Right lobe of liver (tissue), 6 donors: Measurements from ENCODE around the gene MYZAP. TPM values are rescaled to one million over a fixed set of nuclear protein-coding genes. Genes with fewer than 3 reads are reported as not detected.

ENCODE experiments used
- ATAC-seq, 4 donors: fragments of 200-7000 bp; cut with Tn5 transposase; one replicate each; pipeline ENCODE4 v1.9.1; 2020; ENCODE audit warnings: mild to moderate bottlenecking in 4 of 4, moderate library complexity in 4 of 4
- DNase-seq, 3 donors: peaks; one replicate each; pipeline ENCODE4 v3.0.0-alpha.2; 2020
- H3K27ac ChIP-seq, 3 donors: fragments of 200-600 bp; one replicate each; pipeline ENCODE4 v1.8.0; 2022
- H3K27me3 ChIP-seq, 2 donors: fragments of 200-600 bp; one replicate each; pipeline ENCODE4 v1.8.0; 2022
- H3K36me3 ChIP-seq, 4 donors: fragments of 200-600 bp; sonication (generic) in 1 of 4; one replicate each; pipeline versions ENCODE4 v1.5.1 to v1.8.0; 2017 to 2022; ENCODE audit warnings: control low read depth in 1 of 4
- H3K4me1 ChIP-seq, 4 donors: fragments of 200-600 bp; sonication (generic) in 1 of 4; one replicate each; pipeline versions ENCODE4 v1.5.1 to v1.8.0; 2017 to 2022; ENCODE audit warnings: control low read depth in 1 of 4
- H3K4me3 ChIP-seq, 3 donors: fragments of 200-600 bp; one replicate each; pipeline ENCODE4 v1.8.0; 2022
- H3K9me3 ChIP-seq, 4 donors: fragments of 200-600 bp; sonication (generic) in 1 of 4; one replicate each; pipeline versions ENCODE4 v1.5.1 to v1.8.0; 2017 to 2022; ENCODE audit warnings: control low read depth in 1 of 4
- CTCF ChIP-seq, 4 donors: fragments of 200-600 bp in 3 of 4; fragments of 450-650 bp in 1 of 4; IDR thresholded peaks; one replicate each; pipeline versions ENCODE4 v1.5.1 to v1.8.0; 2016 to 2022; ENCODE audit warnings: antibody characterized with exemption in 4 of 4, mild to moderate bottlenecking in 2 of 4
- POLR2A ChIP-seq: fragments of 450-650 bp; IDR thresholded peaks from one replicate; pipeline ENCODE4 v1.6.1; 2017; ENCODE audit warnings: antibody characterized with exemption, mild to moderate bottlenecking
- WGBS: methylation state at CpG from one replicate; pipeline ENCODE4 v1.1.6; 2018; ENCODE audit warnings: low coverage, low lambda C conversion rate; ENCODE audit not compliant: insufficient coverage; ENCODE audit errors: missing lambda C conversion rate; 5-methylcytosine and 5-hydroxymethylcytosine counted together
- intact Hi-C, 2 donors: fragments of 100-400 bp; cut with DNase I; formaldehyde crosslinking; loops; one replicate each; pipeline versions ENCODE4 v1.11.2 to v1.14.1; 2022
- total RNA-seq, 6 experiments: library from RNA; depleted of rRNA in 2 of 6; stranded (reverse); fragments of >200 nt in 2 of 6; fragmentation: NEBNext Ultra II Directional in 3 of 6; extraction: Animal tissue kit (Norgen Biotek cat#: 25700) in 3 of 6; gene quantifications; one replicate each; pipeline versions ENCODE4 v1.1.0 to v1.2.4, GENCODE V29; 2016 to 2023
- donor health status: DM: no; HTN: yes; CAD: no.
- donor health status: DM: no; HTN: no; CAD: no.
- donor health status: DM: no; HTN: no; CAD: no.
- donor health status: DM: no; HTN: yes; CAD: no.
- donor health status: DM: no; HTN: yes; CAD: no.

The MYZAP gene
- total RNA-seq, 6 experiments from 2014 or later, result 0.24 to 0.65 (median 0.61) TPM; not detected in 2

GRCh38 chr15:57599296-57599810 lies 7.6 kb downstream of the MYZAP start:
- Histone ChIP-seq H3K4me3 (no peak overlapping the region), H3K36me3 (no peaks in the 10 kb centered on the region), H3K27me3 (no peaks in the 10 kb centered on the region), H3K9me3 (no peaks in the 10 kb centered on the region), H3K27ac (no peak overlapping the region), H3K4me1 (no peaks in the 10 kb centered on the region)
- intact Hi-C loops, result no loop called here
- TF ChIP-seq CTCF (IDR thresholded peaks at IDR 0.05) (no peak), POLR2A (no peak)
- DNase-seq, result no peak
- ATAC-seq, result no peak
- WGBS, result 86% methylated on average over 9 of the region's 10 CpGs

GRCh38 chr15:57600197-57600596 lies 8.5 kb downstream of the MYZAP start:
- Histone ChIP-seq H3K36me3 (no peaks in the 10 kb centered on the region), H3K4me3 (no peak overlapping the region), H3K4me1 (no peaks in the 10 kb centered on the region), H3K27ac (no peak overlapping the region), H3K9me3 (no peaks in the 10 kb centered on the region), H3K27me3 (no peaks in the 10 kb centered on the region)
- intact Hi-C loops, result no loop called here
- WGBS, result 78% methylated on average over 1 of the region's 1 CpG
- DNase-seq, result no peak
- TF ChIP-seq CTCF (IDR thresholded peaks at IDR 0.05) (no peak), POLR2A (no peak)
- ATAC-seq, result no peak

- Histone ChIP-seq H3K4me1 (no peaks in the 10 kb centered on the region), H3K36me3 (no peaks in the 10 kb centered on the region), H3K9me3 (no peaks in the 10 kb centered on the region), H3K27me3 (no peaks in the 10 kb centered on the region), H3K4me3 (no peak overlapping the region), H3K27ac (no peak overlapping the region)
- no peak for TF ChIP-seq POLR2A
- no peak for TF ChIP-seq CTCF (IDR thresholded peaks at IDR 0.05)
- 81% methylated on average over 9 of the region's 10 CpGs for WGBS
- intact Hi-C loops, result no loop called here
- no peak for DNase-seq
- no peak for ATAC-seq
These were observed 12.8 kb downstream of the MYZAP start for GRCh38 chr15:57604507-57604906.

- no peaks in the 10 kb centered on the region for H3K27me3 ChIP-seq
- intact Hi-C loops, result no loop called here
- H3K4me1 ChIP-seq, result no peaks in the 10 kb centered on the region
- 75% methylated on average over 1 of the region's 1 CpG for WGBS
- no peak for ATAC-seq
- H3K36me3 ChIP-seq, result no peaks in the 10 kb centered on the region
- H3K27ac ChIP-seq, result no peak overlapping the region
- DNase-seq, result no peak
- TF ChIP-seq POLR2A (no peak), CTCF (IDR thresholded peaks at IDR 0.05) (no peak)
- no peaks in the 10 kb centered on the region for H3K9me3 ChIP-seq
- no peak overlapping the region for H3K4me3 ChIP-seq
These were observed 13.8 kb downstream of the MYZAP start for GRCh38 chr15:57605491-57605890.

- Histone ChIP-seq H3K4me3 (no peak overlapping the region), H3K9me3 (no peaks in the 10 kb centered on the region), H3K27me3 (no peaks in the 10 kb centered on the region), H3K4me1 (no peaks in the 10 kb centered on the region), H3K36me3 (no peaks in the 10 kb centered on the region), H3K27ac (no peak overlapping the region)
- no peak for DNase-seq
- intact Hi-C loops, result no loop called here
- TF ChIP-seq CTCF (IDR thresholded peaks at IDR 0.05) (no peak), POLR2A (no peak)
- no peak for ATAC-seq
- WGBS, result 94% methylated on average over 2 of the region's 2 CpGs
These were observed 14.3 kb downstream of the MYZAP start for GRCh38 chr15:57606048-57606447.
